Esophagus (tissue), 2 donors: ENCODE measurements around the gene PTPN7. TPM values are rescaled to one million over a fixed set of nuclear protein-coding genes. Genes with fewer than 3 reads are reported as not detected.
"Not testable (repeated sequence)": the region's sequence is repeated elsewhere in the genome, so short reads cannot be mapped to it uniquely, and the experiment has no call there.

Source experiments
- H3K27ac ChIP-seq, 2 donors: one replicate each; pipeline ENCODE4 v1.5.1; 2013; ENCODE audit warnings: low read depth in 2 of 2, mild to moderate bottlenecking in 2 of 2, inconsistent platforms in 1 of 2, low read length in 1 of 2, moderate library complexity in 1 of 2
- H3K27me3 ChIP-seq, 2 donors: one replicate each; pipeline ENCODE4 v1.6.1; 2013; ENCODE audit warnings: low read length in 2 of 2, control low read depth in 1 of 2, mild to moderate bottlenecking in 1 of 2; ENCODE audit not compliant: insufficient read depth in 2 of 2, control insufficient read depth in 1 of 2
- H3K36me3 ChIP-seq, 2 donors: one replicate each; pipeline ENCODE4 v1.6.1; 2013; ENCODE audit warnings: low read length in 1 of 2; ENCODE audit not compliant: control insufficient read depth in 2 of 2, insufficient read depth in 2 of 2
- H3K4me1 ChIP-seq, 2 donors: one replicate each; pipeline ENCODE4 v1.6.1; 2013; ENCODE audit warnings: low read length in 1 of 2; ENCODE audit not compliant: control insufficient read depth in 2 of 2, insufficient read depth in 2 of 2
- H3K4me3 ChIP-seq, 2 donors: one replicate each; pipeline ENCODE4 v1.5.1; 2013; ENCODE audit warnings: low read length in 2 of 2, mild to moderate bottlenecking in 2 of 2, low read depth in 1 of 2, moderate library complexity in 1 of 2
- H3K9me3 ChIP-seq, 2 donors: one replicate each; pipeline ENCODE4 v1.6.1; 2013; ENCODE audit warnings: mild to moderate bottlenecking in 2 of 2, low read depth in 1 of 2, low read length in 1 of 2, moderate library complexity in 1 of 2; ENCODE audit not compliant: control insufficient read depth in 2 of 2, insufficient read depth in 1 of 2
- WGBS, 2 donors: extraction: QIAGEN DNeasy Blood & Tissue Kit; methylation state at CpG; one replicate each; pipeline ENCODE4 v1.1.7; 2013; 5-methylcytosine and 5-hydroxymethylcytosine counted together
- polyA plus RNA-seq, 2 donors: library from polyadenylated mRNA; stranded (reverse); fragments of 200-250 nt; gene quantifications; one replicate each; pipeline ENCODE4 v1.2.3, GENCODE V29; 2013
- donor health status: healthy with polysubstance abuse.
- donor health status: Bipolar disorder and iron deficiency.

The PTPN7 gene
- polyA plus RNA-seq, 2 donors: 1.6 to 1.9 TPM

GRCh38 chr1:202151045-202151444 is 9.4 kb downstream of the PTPN7 start:
- WGBS, 2 donors: 88 to 98% methylated on average over 2 of the region's 2 CpGs
- Histone ChIP-seq H3K27me3 (no peaks in the 10 kb centered on the region), H3K9me3 (no peaks in the 10 kb centered on the region), H3K27ac (no peak overlapping the region), H3K4me1 (peaks cover 0 to 4% of the 10 kb centered on the region in 2 donors), H3K36me3 (no peaks in the 10 kb centered on the region), H3K4me3 (no peak overlapping the region)

GRCh38 chr1:202150602-202151001 is 9.8 kb downstream of the PTPN7 start:
- 88 to 92% methylated on average over 8 of the region's 8 CpGs for WGBS, 2 donors
- H3K36me3 ChIP-seq: no peaks in the 10 kb centered on the region
- H3K4me1 ChIP-seq: peaks cover 0 to 4% of the 10 kb centered on the region in 2 donors
- H3K27me3 ChIP-seq: no peaks in the 10 kb centered on the region
- H3K4me3 ChIP-seq: no peak overlapping the region
- H3K9me3 ChIP-seq: no peaks in the 10 kb centered on the region
- H3K27ac ChIP-seq: no peak overlapping the region

- H3K36me3 ChIP-seq: no peaks in the 10 kb centered on the region
- 90% methylated on average over 9 of the region's 9 CpGs for WGBS, 2 donors
Measured at GRCh38 chr1:202150187-202150586, 10.2 kb downstream of the PTPN7 start.

GRCh38 chr1:202149566-202149965 is 10.8 kb downstream of the PTPN7 start:
- Histone ChIP-seq H3K27me3 (no peaks in the 10 kb centered on the region), H3K9me3 (no peaks in the 10 kb centered on the region), H3K27ac (no peak overlapping the region), H3K4me3 (no peak overlapping the region), H3K4me1 (no peaks in the 10 kb centered on the region), H3K36me3 (no peaks in the 10 kb centered on the region)
- WGBS, 2 donors: 85 to 93% methylated on average over 4 of the region's 4 CpGs

More at GRCh38 chr1:202150187-202150586, 10.2 kb downstream of the PTPN7 start:
- Histone ChIP-seq H3K27me3 (no peaks in the 10 kb centered on the region), H3K4me3 (no peak overlapping the region), H3K9me3 (no peaks in the 10 kb centered on the region), H3K4me1 (peaks cover 0 to 2% of the 10 kb centered on the region in 2 donors), H3K27ac (no peak overlapping the region)

- no peaks in the 10 kb centered on the region for H3K9me3 ChIP-seq
- no peak overlapping the region for H3K4me3 ChIP-seq
- WGBS, 2 donors: 88 to 91% methylated on average over 4 of the region's 4 CpGs
- H3K36me3 ChIP-seq: no peaks in the 10 kb centered on the region
- H3K27me3 ChIP-seq: no peaks in the 10 kb centered on the region
- H3K4me1 ChIP-seq: peaks cover 0 to under 1% of the 10 kb centered on the region in 2 donors
- no peak overlapping the region for H3K27ac ChIP-seq
Measured at GRCh38 chr1:202148391-202148790, 12.0 kb downstream of the PTPN7 start.

- Histone ChIP-seq H3K4me1 (peaks cover 0 to 8% of the 10 kb centered on the region in 2 donors), H3K4me3 (no peak overlapping the region), H3K9me3 (no peaks in the 10 kb centered on the region), H3K36me3 (no peaks in the 10 kb centered on the region), H3K27me3 (no peaks in the 10 kb centered on the region), H3K27ac (no peak overlapping the region)
- 68 to 73% methylated on average over 3 of the region's 3 CpGs for WGBS, 2 donors
Measured at GRCh38 chr1:202146993-202147392, 13.4 kb downstream of the PTPN7 start.

- H3K4me1 ChIP-seq: peaks cover 0 to 8% of the 10 kb centered on the region in 2 donors
- H3K27ac ChIP-seq: no peak overlapping the region
- no peaks in the 10 kb centered on the region for H3K9me3 ChIP-seq
- H3K27me3 ChIP-seq: no peaks in the 10 kb centered on the region
- no peaks in the 10 kb centered on the region for H3K36me3 ChIP-seq
- WGBS, 2 donors: 90 to 94% methylated on average over 5 of the region's 5 CpGs
- H3K4me3 ChIP-seq: no peak overlapping the region
Measured at GRCh38 chr1:202146279-202146678, 14.1 kb downstream of the PTPN7 start.

- H3K27me3 ChIP-seq, H3K9me3 ChIP-seq, H3K27ac ChIP-seq, H3K4me3 ChIP-seq, H3K36me3 ChIP-seq, H3K4me1 ChIP-seq: not testable (repeated sequence)
- WGBS, 2 donors: 87 to 91% methylated on average over 8 of the region's 8 CpGs
Measured at GRCh38 chr1:202145744-202146140, 14.7 kb downstream of the PTPN7 start.

GRCh38 chr1:202145068-202145743 is 15.2 kb downstream of the PTPN7 start:
- Histone ChIP-seq H3K27ac (peak overlapping the region; percentile 72 to 89), H3K4me3 (peak overlapping the region; percentile 89 to 94), H3K27me3 (no peaks in the 10 kb centered on the region), H3K4me1 (peaks cover 0 to 8% of the 10 kb centered on the region in 2 donors), H3K9me3 (no peaks in the 10 kb centered on the region), H3K36me3 (no peaks in the 10 kb centered on the region)
- 4 to 6% methylated on average over 13 of the region's 13 CpGs for WGBS, 2 donors

GRCh38 chr1:202144402-202145067 is 15.9 kb downstream of the PTPN7 start, which contains the start of gene ARL8A:
Gene ARL8A, minus strand, starts transcription at chr1:202144737. Its CDS starts 165 bp downstream, at chr1:202144572.
- Histone ChIP-seq H3K4me1 (peaks cover 0 to 8% of the 10 kb centered on the region in 2 donors), H3K27me3 (no peaks in the 10 kb centered on the region), H3K27ac (peak within 1 kb of the TSS; percentile 72 to 89), H3K4me3 (peak within 1 kb of the TSS; percentile 89 to 94), H3K36me3 (no peaks in the 10 kb centered on the region), H3K9me3 (no peaks in the 10 kb centered on the region)
- WGBS, 2 donors: 0% methylated on average over 74 to 82 of the region's 82 CpGs
